Naive thymus-derived CD8-positive, alpha-beta T cell (primary cell): ENCODE results near the gene BBS12. TPM values are rescaled to one million over a fixed set of nuclear protein-coding genes. Genes with fewer than 3 reads are reported as not detected.
"Not testable (repeated sequence)": the region's sequence is repeated elsewhere in the genome, so short reads cannot be mapped to it uniquely, and the experiment has no call there.

ENCODE experiments used
- ATAC-seq, 2 donors: fragments of 150-1000 bp; cut with Tn5 transposase in 1 of 2; sonication (Bioruptor Pico), chemical (Tn5 transposase) in 1 of 2; 1 replicate in 1 of 2; 2 replicates in 1 of 2; pipeline ENCODE4 v1.10.0; 2021; ENCODE audit warnings: mild to moderate bottlenecking in 2 of 2, moderate library complexity in 2 of 2
- POLR2A ChIA-PET: fragments of 350-600 bp; sonication (Branson Sonifier 250); formaldehyde crosslinking; loops from one replicate; lab custom pipeline; 2021; ENCODE audit warnings: antibody characterized with exemption; lab: Charles Lee
- DNase-seq, 10 donors: peaks; one replicate each; pipeline versions ENCODE4 v3.0.0 to v3.0.0-alpha.2; 2020 to 2022
- H3K27ac Mint-ChIP-seq, 10 donors: one replicate each; pipeline ENCODE4 v1.8.0; 2020 to 2022; ENCODE audit warnings: mild to moderate bottlenecking in 10 of 10, mixed read lengths in 10 of 10, moderate library complexity in 4 of 10, inconsistent platforms in 1 of 10
- H3K27me3 Mint-ChIP-seq, 5 donors: one replicate each; pipeline ENCODE4 v1.8.0; 2021 to 2022; ENCODE audit warnings: mixed read lengths in 5 of 5
- H3K36me3 Mint-ChIP-seq, 3 donors: one replicate each; pipeline ENCODE4 v1.8.0; 2020 to 2022; ENCODE audit warnings: mixed read lengths in 3 of 3, mild to moderate bottlenecking in 2 of 3, inconsistent platforms in 1 of 3
- H3K4me1 Mint-ChIP-seq, 4 donors: one replicate each; pipeline ENCODE4 v1.8.0; 2021 to 2022; ENCODE audit warnings: mixed read lengths in 4 of 4
- H3K4me3 Mint-ChIP-seq, 10 donors: one replicate each; pipeline ENCODE4 v1.8.0; 2020 to 2022; ENCODE audit warnings: mild to moderate bottlenecking in 10 of 10, mixed read lengths in 10 of 10, moderate library complexity in 6 of 10, inconsistent platforms in 1 of 10
- H3K9me3 Mint-ChIP-seq, 9 donors: one replicate each; pipeline ENCODE4 v1.8.0; 2020 to 2022; ENCODE audit warnings: mixed read lengths in 9 of 9, mild to moderate bottlenecking in 3 of 9, inconsistent platforms in 1 of 9, moderate library complexity in 1 of 9
- polyA plus RNA-seq, 3 donors: library from polyadenylated mRNA; unstranded; fragments of 300-500 nt; fragmentation: Illumina TruSeq; gene quantifications; one replicate each; pipeline ENCODE4 v1.2.3, GENCODE V29; 2021
- total RNA-seq, 8 experiments: library from RNA in 2 of 8; stranded (reverse) in 2 of 8; gene quantifications; one replicate each; pipeline ENCODE4 v1.2.3 and lab custom pipeline; 2021 to 2026

Gene BBS12
- total and polyA plus RNA-seq, 5 experiments from 2014 or later = 0.46 to 2.4 (median 1.5) TPM

GRCh38 chr4:122775039-122775438 lies 42.5 kb downstream of the BBS12 start:
- no peak overlapping the region for H3K4me3 Mint-ChIP-seq
- peaks cover 0 to 2% (median 0%) of the 10 kb centered on the region in 5 donors for H3K27me3 Mint-ChIP-seq
- H3K4me1 Mint-ChIP-seq = no peaks in the 10 kb centered on the region
- no peaks in the 10 kb centered on the region for H3K36me3 Mint-ChIP-seq
- DNase-seq (no peak), ATAC-seq (no peak)
- no peaks in the 10 kb centered on the region for H3K9me3 Mint-ChIP-seq
- POLR2A ChIA-PET = no interaction called here
- no peak overlapping the region for H3K27ac Mint-ChIP-seq

DNA sequence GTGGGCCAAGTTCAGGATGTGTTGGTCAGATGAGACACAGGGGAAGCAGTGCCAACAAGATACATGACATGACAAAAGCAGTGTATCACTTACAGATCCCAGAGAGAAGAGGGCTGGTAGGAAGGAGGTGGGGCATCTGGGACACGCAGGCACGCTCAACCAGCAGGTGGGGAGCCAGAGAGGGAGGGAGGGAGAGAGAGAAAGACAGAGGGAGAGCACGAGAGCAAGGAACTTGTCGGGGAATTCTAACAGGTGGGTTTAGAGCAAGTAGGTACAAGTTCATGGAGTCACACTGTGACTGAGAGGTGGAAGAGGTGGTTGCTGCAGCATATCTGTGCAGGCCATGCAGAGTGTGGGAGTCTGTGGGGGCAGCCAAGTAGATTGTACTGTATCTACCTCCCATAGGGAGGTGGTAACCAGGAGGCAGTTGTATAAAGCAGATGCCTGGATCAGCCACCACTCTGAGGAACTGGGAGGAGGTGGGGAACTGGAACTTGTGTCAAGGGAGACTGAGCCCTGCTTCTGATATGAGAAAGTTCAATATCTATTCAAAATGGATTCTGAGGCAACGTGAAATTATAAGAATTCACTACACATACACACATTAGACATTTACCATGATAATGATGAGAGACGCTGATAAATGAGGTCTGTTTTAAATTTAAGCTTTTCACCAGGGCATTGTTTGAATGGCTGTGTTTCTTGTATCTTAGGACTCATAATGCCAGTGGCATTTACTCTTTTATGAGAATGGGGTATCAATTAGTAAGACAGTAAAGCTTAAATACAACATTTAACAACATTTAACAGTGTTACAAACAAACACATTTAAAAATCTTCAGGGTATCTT lies 43.7 kb downstream of the BBS12 start:
- Mint-ChIP-seq H3K27me3 (peaks cover 0 to 5% (median under 1%) of the 10 kb centered on the region in 5 donors), H3K27ac (no peak overlapping the region), H3K9me3 (no peaks in the 10 kb centered on the region), H3K4me3 (no peak overlapping the region), H3K4me1 (no peaks in the 10 kb centered on the region), H3K36me3 (no peaks in the 10 kb centered on the region)
- DNase-seq (no peak), ATAC-seq (no peak)
- POLR2A ChIA-PET = no interaction called here

GRCh38 chr4:122776916-122777315 lies 44.4 kb downstream of the BBS12 start:
- Mint-ChIP-seq H3K9me3 (no peaks in the 10 kb centered on the region), H3K4me3 (no peak overlapping the region)
- no peak for DNase-seq

DNA sequence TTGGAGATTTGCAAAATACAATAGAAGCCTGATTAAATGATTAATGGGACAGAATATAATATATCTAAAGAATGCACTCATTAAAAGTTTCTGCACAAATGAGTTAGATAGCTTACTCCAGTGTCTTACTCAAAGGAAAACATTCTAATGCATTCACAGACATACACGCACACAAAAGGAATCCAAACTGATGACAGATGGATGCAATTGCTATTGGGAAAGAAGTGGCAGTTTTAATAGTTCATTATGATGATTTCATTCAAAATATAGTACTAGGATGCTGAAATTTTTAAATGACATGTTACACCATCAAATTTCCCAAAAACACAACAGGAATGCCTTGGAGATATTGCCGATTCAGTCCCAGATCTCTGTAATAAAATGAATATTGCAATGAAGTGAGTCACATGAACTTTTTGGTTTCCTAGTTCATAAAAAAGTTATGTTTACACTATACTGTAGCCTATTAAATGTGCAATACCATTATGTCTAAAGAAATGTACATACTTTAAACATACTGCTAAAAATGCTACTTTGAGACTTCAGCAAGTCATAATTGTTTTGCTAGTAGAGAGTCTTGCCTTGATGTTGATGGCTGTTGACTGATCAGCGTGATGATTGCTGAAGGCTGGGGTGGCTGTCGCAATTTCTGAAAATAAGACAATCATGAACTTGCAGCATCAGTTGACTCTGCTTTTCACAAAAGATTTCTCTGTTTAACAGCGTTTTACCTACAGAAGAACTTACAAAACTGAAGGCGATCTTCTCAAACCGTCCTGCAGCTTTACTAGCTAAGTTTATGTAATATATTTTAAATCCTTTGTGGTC lies 45.6 kb downstream of the BBS12 start:
- no peak for DNase-seq
- no peak for ATAC-seq
- no peak overlapping the region for H3K4me3 Mint-ChIP-seq
- no peaks in the 10 kb centered on the region for H3K4me1 Mint-ChIP-seq
- no peak overlapping the region for H3K27ac Mint-ChIP-seq
- POLR2A ChIA-PET = no interaction called here
- peaks cover 2 to 12% (median 5%) of the 10 kb centered on the region in 5 donors for H3K27me3 Mint-ChIP-seq
- H3K36me3 Mint-ChIP-seq = no peaks in the 10 kb centered on the region
- no peaks in the 10 kb centered on the region for H3K9me3 Mint-ChIP-seq

More at GRCh38 chr4:122776916-122777315, 44.4 kb downstream of the BBS12 start:
- Mint-ChIP-seq H3K4me1 (no peaks in the 10 kb centered on the region), H3K36me3 (no peaks in the 10 kb centered on the region), H3K27me3 (peaks cover 2 to 7% (median 5%) of the 10 kb centered on the region in 5 donors), H3K27ac (no peak overlapping the region)
- POLR2A ChIA-PET = no interaction called here
- no peak for ATAC-seq

GRCh38 chr4:122781486-122781885 lies 49.0 kb downstream of the BBS12 start:
- POLR2A ChIA-PET = no interaction called here
- H3K27ac Mint-ChIP-seq = no peak overlapping the region
- ATAC-seq (no peak), DNase-seq (no peak)
- H3K27me3 Mint-ChIP-seq = peaks cover 5 to 13% (median 9%) of the 10 kb centered on the region in 5 donors
- H3K9me3 Mint-ChIP-seq = no peaks in the 10 kb centered on the region
- no peaks in the 10 kb centered on the region for H3K36me3 Mint-ChIP-seq
- H3K4me3 Mint-ChIP-seq = no peak overlapping the region
- no peaks in the 10 kb centered on the region for H3K4me1 Mint-ChIP-seq

GRCh38 chr4:122783301-122784215 lies 51.1 kb downstream of the BBS12 start:
- Mint-ChIP-seq H3K9me3 (no peaks in the 10 kb centered on the region), H3K36me3 (no peaks in the 10 kb centered on the region), H3K4me3 (no peak overlapping the region), H3K4me1 (no peaks in the 10 kb centered on the region), H3K27me3 (peaks cover 5 to 13% (median 9%) of the 10 kb centered on the region in 5 donors), H3K27ac (no peak overlapping the region)
- POLR2A ChIA-PET = no interaction called here
- ATAC-seq (no peak), DNase-seq (no peak)

- POLR2A ChIA-PET = no interaction called here
- DNase-seq = no peak
- Mint-ChIP-seq H3K4me3 (no peak overlapping the region), H3K27ac (no peak overlapping the region), H3K4me1 (no peaks in the 10 kb centered on the region), H3K36me3 (no peaks in the 10 kb centered on the region), H3K27me3 (peaks cover 3 to 13% (median 9%) of the 10 kb centered on the region in 5 donors), H3K9me3 (no peaks in the 10 kb centered on the region)
- no peak for ATAC-seq
These were observed 51.8 kb downstream of the BBS12 start for GRCh38 chr4:122784261-122784660.

GRCh38 chr4:122785099-122785498 lies 52.6 kb downstream of the BBS12 start:
- DNase-seq = no peak
- H3K27ac Mint-ChIP-seq = no peak overlapping the region
- no peaks in the 10 kb centered on the region for H3K9me3 Mint-ChIP-seq
- no peaks in the 10 kb centered on the region for H3K36me3 Mint-ChIP-seq
- peaks cover 3 to 13% (median 9%) of the 10 kb centered on the region in 5 donors for H3K27me3 Mint-ChIP-seq
- POLR2A ChIA-PET = no interaction called here
- ATAC-seq = no peak
- H3K4me3 Mint-ChIP-seq = no peak overlapping the region
- H3K4me1 Mint-ChIP-seq = no peaks in the 10 kb centered on the region

GRCh38 chr4:122786296-122786695 lies 53.8 kb downstream of the BBS12 start:
- ATAC-seq, H3K27ac Mint-ChIP-seq, H3K4me1 Mint-ChIP-seq, H3K9me3 Mint-ChIP-seq, POLR2A ChIA-PET, H3K4me3 Mint-ChIP-seq, H3K36me3 Mint-ChIP-seq, DNase-seq: not testable (repeated sequence)
- peaks cover 3 to 11% (median 5%) of the 10 kb centered on the region in 5 donors for H3K27me3 Mint-ChIP-seq

DNA sequence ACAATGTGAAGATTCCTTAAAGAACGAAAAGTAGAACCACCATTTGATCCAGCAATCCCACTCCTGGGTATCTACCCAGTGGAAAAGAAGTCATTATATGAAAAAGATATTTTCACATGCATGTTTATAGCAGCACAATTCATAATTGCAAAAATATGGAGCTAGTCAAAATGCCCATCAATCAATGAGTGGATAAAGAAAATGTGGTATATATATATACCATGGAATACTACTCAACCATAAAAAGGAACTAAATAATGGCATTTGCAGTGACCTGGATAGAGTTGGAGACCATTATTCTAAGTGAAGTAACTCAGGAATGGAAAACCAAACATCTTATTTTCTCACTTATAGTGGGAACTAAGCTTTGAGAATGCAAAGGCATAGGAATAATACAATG lies 54.4 kb downstream of the BBS12 start:
- H3K4me1 Mint-ChIP-seq, POLR2A ChIA-PET, DNase-seq, ATAC-seq, H3K4me3 Mint-ChIP-seq, H3K9me3 Mint-ChIP-seq, H3K27ac Mint-ChIP-seq, H3K36me3 Mint-ChIP-seq, H3K27me3 Mint-ChIP-seq: not testable (repeated sequence)

- Mint-ChIP-seq H3K36me3 (no peaks in the 10 kb centered on the region), H3K4me1 (no peaks in the 10 kb centered on the region), H3K4me3 (no peak overlapping the region), H3K27me3 (peaks cover 0 to 6% (median 3%) of the 10 kb centered on the region in 5 donors), H3K27ac (no peak overlapping the region), H3K9me3 (peaks cover 0 to 3% (median 0%) of the 10 kb centered on the region in 9 donors)
- DNase-seq (no peak), ATAC-seq (no peak)
- POLR2A ChIA-PET = no interaction called here
These were observed 55.4 kb downstream of the BBS12 start for GRCh38 chr4:122787940-122788339.

- H3K27ac Mint-ChIP-seq = no peak overlapping the region
- ATAC-seq (no peak), DNase-seq (no peak)
- H3K9me3 Mint-ChIP-seq = peaks cover 0 to 3% (median 0%) of the 10 kb centered on the region in 9 donors
- no peaks in the 10 kb centered on the region for H3K4me1 Mint-ChIP-seq
- H3K4me3 Mint-ChIP-seq = no peak overlapping the region
- peaks cover 0 to 6% (median 3%) of the 10 kb centered on the region in 5 donors for H3K27me3 Mint-ChIP-seq
- POLR2A ChIA-PET = no interaction called here
- H3K36me3 Mint-ChIP-seq = no peaks in the 10 kb centered on the region
These were observed 56.4 kb downstream of the BBS12 start for GRCh38 chr4:122788935-122789334.
